ENCODE data around the gene ZSCAN16.

The ZSCAN16 gene

GRCh38 chr6:28134015-28134414, 9.6 kb downstream of the ZSCAN16 start:
- no peaks in the 10 kb centered on the region for H3K9me3 ChIP-seq (ENCODE audit: control insufficient read depth, insufficient read depth, low read length)
- no peak overlapping the region for H3K4me3 ChIP-seq (ENCODE audit: low read depth, low read length)
- H3K9ac ChIP-seq (ENCODE audit: low read depth, low read length) = no peak overlapping the region
- no peaks in the 10 kb centered on the region for H3K27me3 ChIP-seq (ENCODE audit: control insufficient read depth, insufficient read depth, low read length)
- no peak overlapping the region for H3K27ac ChIP-seq (ENCODE audit: low read depth, low read length)
- peaks cover 9% of the 10 kb centered on the region; the same call in 1 of the 2 replicates for H3K4me1 ChIP-seq (ENCODE audit: control insufficient read depth, insufficient read depth, low read length)
- H3K36me3 ChIP-seq (ENCODE audit: control insufficient read depth, insufficient read depth, low read length) = peaks cover 22% of the 10 kb centered on the region

- Histone ChIP-seq H3K36me3 (ENCODE audit: control insufficient read depth, insufficient read depth, low read length) (peaks cover 15% of the 10 kb centered on the region), H3K27me3 (ENCODE audit: control insufficient read depth, insufficient read depth, low read length) (no peaks in the 10 kb centered on the region), H3K4me1 (ENCODE audit: control insufficient read depth, insufficient read depth, low read length) (peaks cover 9% of the 10 kb centered on the region; the same call in 1 of the 2 replicates), H3K4me3 (ENCODE audit: low read depth, low read length) (no peak overlapping the region), H3K9ac (ENCODE audit: low read depth, low read length) (no peak overlapping the region), H3K27ac (ENCODE audit: low read depth, low read length) (no peak overlapping the region), H3K9me3 (ENCODE audit: control insufficient read depth, insufficient read depth, low read length) (no peaks in the 10 kb centered on the region)
Measured at GRCh38 chr6:28134716-28135115, 10.3 kb downstream of the ZSCAN16 start.

DNA sequence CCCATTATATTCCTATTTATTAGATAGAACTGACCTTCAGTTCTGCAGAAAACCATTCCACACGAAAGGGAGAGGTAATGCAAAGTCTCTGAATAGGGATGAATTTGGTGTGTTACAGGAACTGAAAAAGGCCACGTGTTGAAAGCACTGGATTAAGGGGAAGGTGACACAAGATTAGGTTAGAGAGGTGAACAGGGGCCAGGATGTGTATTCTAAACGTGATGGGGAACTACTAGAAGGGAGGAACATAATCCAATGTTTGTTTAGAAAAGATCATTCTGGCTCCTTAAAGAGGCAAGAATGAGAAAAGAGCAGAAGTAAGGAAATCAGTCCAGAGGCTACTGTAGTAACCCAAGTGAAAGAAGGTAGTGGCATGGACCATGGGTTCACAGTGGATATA, 11.0 kb downstream of the ZSCAN16 start:
- no peaks in the 10 kb centered on the region for H3K27me3 ChIP-seq (ENCODE audit: control insufficient read depth, insufficient read depth, low read length)
- H3K27ac ChIP-seq (ENCODE audit: low read depth, low read length) = no peak overlapping the region
- no peak overlapping the region for H3K9ac ChIP-seq (ENCODE audit: low read depth, low read length)
- H3K9me3 ChIP-seq (ENCODE audit: control insufficient read depth, insufficient read depth, low read length) = no peaks in the 10 kb centered on the region
- H3K4me1 ChIP-seq (ENCODE audit: control insufficient read depth, insufficient read depth, low read length) = peaks cover 9% of the 10 kb centered on the region; the same call in 1 of the 2 replicates
- H3K36me3 ChIP-seq (ENCODE audit: control insufficient read depth, insufficient read depth, low read length) = peaks cover 9% of the 10 kb centered on the region
- H3K4me3 ChIP-seq (ENCODE audit: low read depth, low read length) = peak overlapping the region; percentile 94

DNA sequence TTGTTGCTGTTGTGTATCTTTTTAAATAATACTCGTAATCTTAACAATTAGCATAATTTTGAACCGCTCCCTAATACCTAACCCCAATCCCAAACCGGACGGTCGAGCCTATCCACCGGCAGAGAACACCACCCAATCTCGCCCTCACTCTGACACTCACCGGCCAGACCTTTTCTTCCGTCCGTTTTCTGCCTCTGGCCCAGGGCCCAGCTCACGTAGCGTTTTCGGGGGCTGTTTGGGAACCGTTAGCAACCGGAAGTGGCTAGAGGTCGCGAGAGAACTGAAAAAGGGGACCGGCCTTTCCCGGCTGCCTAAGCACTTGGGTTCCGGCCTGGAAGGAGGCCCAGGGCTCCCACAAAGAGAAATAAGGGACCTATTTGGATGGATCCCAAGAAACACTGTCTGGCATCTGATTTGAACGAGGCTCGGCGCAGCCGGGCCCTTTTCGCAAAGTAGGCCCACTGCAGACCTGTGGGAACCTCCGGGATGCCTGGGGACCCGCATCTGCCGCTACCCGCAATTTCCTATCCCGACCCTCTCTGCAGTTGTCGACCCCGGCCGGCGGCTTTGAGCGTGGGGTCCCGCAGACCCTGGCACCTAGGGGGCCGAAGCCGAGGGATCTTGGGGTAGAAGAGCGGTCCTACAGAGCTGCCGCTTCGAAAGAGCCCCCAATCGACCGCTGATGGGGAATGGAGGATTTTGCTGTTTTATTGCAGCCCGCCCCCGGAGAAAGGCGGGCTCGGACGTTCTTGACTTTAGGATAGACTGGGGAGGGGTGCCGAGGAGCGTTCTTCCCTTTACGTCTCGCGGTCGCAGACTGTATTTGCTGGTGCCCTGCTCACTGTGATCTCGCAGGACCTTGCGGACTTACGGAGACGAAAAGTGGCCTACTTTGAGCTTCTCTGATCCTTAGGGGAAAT, 12.4 kb downstream of the ZSCAN16 start:
- Histone ChIP-seq H3K4me3 (ENCODE audit: low read depth, low read length) (peak overlapping the region; percentile 94), H3K27me3 (ENCODE audit: control insufficient read depth, insufficient read depth, low read length) (0 out of 2 replicates have a peak, but pooled peaks cover 3% of the 10 kb centered on the region), H3K4me1 (ENCODE audit: control insufficient read depth, insufficient read depth, low read length) (peaks cover 9% of the 10 kb centered on the region; the same call in 1 of the 2 replicates), H3K9ac (ENCODE audit: low read depth, low read length) (peak overlapping the region; percentile 73), H3K9me3 (ENCODE audit: control insufficient read depth, insufficient read depth, low read length) (no peaks in the 10 kb centered on the region), H3K27ac (ENCODE audit: low read depth, low read length) (peak overlapping the region; percentile 94), H3K36me3 (ENCODE audit: control insufficient read depth, insufficient read depth, low read length) (peaks cover 4% of the 10 kb centered on the region; the same call in 1 of the 2 replicates)

GRCh38 chr6:28137505-28137981, 13.1 kb downstream of the ZSCAN16 start:
- peak overlapping the region; percentile 94 for H3K27ac ChIP-seq (ENCODE audit: low read depth, low read length)
- H3K4me1 ChIP-seq (ENCODE audit: control insufficient read depth, insufficient read depth, low read length) = peaks cover 9% of the 10 kb centered on the region
- peak overlapping the region; percentile 73 for H3K9ac ChIP-seq (ENCODE audit: low read depth, low read length)

GRCh38 chr6:28139860-28140543, 15.6 kb downstream of the ZSCAN16 start:
- no peak overlapping the region for H3K27ac ChIP-seq (ENCODE audit: low read depth, low read length)
- no peak overlapping the region for H3K4me3 ChIP-seq (ENCODE audit: low read depth, low read length)
- H3K27me3 ChIP-seq (ENCODE audit: control insufficient read depth, insufficient read depth, low read length) = 0 out of 2 replicates have a peak, but pooled peaks cover 3% of the 10 kb centered on the region
- no peaks in the 10 kb centered on the region for H3K9me3 ChIP-seq (ENCODE audit: control insufficient read depth, insufficient read depth, low read length)
- H3K4me1 ChIP-seq (ENCODE audit: control insufficient read depth, insufficient read depth, low read length) = peaks cover 17% of the 10 kb centered on the region
- no peak overlapping the region for H3K9ac ChIP-seq (ENCODE audit: low read depth, low read length)
- peaks cover 9% of the 10 kb centered on the region for H3K36me3 ChIP-seq (ENCODE audit: control insufficient read depth, insufficient read depth, low read length)

More at GRCh38 chr6:28137505-28137981, 13.1 kb downstream of the ZSCAN16 start:
- Histone ChIP-seq H3K27me3 (ENCODE audit: control insufficient read depth, insufficient read depth, low read length) (0 out of 2 replicates have a peak, but pooled peaks cover 3% of the 10 kb centered on the region), H3K9me3 (ENCODE audit: control insufficient read depth, insufficient read depth, low read length) (no peaks in the 10 kb centered on the region), H3K36me3 (ENCODE audit: control insufficient read depth, insufficient read depth, low read length) (peaks cover 2% of the 10 kb centered on the region; the same call in 1 of the 2 replicates), H3K4me3 (ENCODE audit: low read depth, low read length) (peak overlapping the region; percentile 94)

- 0 out of 2 replicates have a peak, but pooled peaks cover 3% of the 10 kb centered on the region for H3K27me3 ChIP-seq (ENCODE audit: control insufficient read depth, insufficient read depth, low read length)
- no peaks in the 10 kb centered on the region for H3K9me3 ChIP-seq (ENCODE audit: control insufficient read depth, insufficient read depth, low read length)
- peaks cover 15% of the 10 kb centered on the region for H3K36me3 ChIP-seq (ENCODE audit: control insufficient read depth, insufficient read depth, low read length)
- peaks cover 12% of the 10 kb centered on the region for H3K4me1 ChIP-seq (ENCODE audit: control insufficient read depth, insufficient read depth, low read length)
- H3K4me3 ChIP-seq (ENCODE audit: low read depth, low read length) = no peak overlapping the region
- H3K27ac ChIP-seq (ENCODE audit: low read depth, low read length) = no peak overlapping the region
- H3K9ac ChIP-seq (ENCODE audit: low read depth, low read length) = no peak overlapping the region
Measured at GRCh38 chr6:28140616-28141015, 16.2 kb downstream of the ZSCAN16 start.

DNA sequence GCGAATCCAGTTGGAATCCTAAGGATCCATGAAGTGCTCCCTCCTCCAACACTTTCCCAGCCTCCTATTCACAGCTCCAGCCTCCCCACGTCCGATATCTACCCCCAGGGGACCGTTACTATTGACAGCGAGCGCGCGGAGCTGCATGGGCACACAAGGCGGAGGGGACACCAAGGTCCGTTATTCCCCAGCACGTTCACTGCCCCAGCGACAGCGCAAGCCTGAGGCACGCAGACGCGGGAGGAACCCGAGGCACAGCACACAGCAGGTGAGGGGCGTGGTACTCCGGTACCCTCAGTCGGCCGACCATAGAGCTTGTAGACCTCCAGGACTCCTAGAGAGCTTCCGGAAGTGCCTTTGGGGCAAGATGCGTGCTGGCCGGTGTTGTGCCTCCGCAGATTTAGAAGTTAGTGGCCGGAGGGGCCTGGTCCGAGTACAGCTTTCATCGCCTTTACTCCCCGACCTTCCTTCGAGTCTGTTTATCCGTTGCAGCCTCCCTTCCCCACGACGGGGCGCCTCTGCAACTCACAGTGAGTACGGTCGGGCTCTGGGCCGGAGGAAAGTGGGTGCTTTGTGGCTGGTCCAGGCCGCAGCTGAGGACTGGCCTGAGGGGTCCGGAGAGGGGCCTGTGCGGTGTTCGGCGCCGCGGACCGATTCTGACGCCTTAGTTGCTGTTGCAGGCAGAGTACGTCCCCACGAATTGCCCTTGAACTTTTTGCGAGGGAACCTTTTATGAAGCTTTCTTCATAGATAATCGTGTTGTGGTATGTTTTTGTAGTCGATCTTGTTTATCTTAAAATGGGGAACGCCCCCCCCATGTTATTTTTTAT, 17.3 kb downstream of the ZSCAN16 start, which contains the start of gene ZKSCAN8:
Gene ZKSCAN8 (plus strand): TSS at position 384 of the 830 bp plus-strand sequence. CDS start 6,525 bp downstream, outside the sequence.
- H3K9ac ChIP-seq (ENCODE audit: low read depth, low read length) = peak within 1 kb of the TSS; percentile 88

GRCh38 chr6:28142446-28142845, 18.0 kb downstream of the ZSCAN16 start:
- Histone ChIP-seq H3K4me3 (ENCODE audit: low read depth, low read length) (peak overlapping the region; percentile 95), H3K27ac (ENCODE audit: low read depth, low read length) (peak overlapping the region; percentile 88), H3K27me3 (ENCODE audit: control insufficient read depth, insufficient read depth, low read length) (0 out of 2 replicates have a peak, but pooled peaks cover 3% of the 10 kb centered on the region), H3K36me3 (ENCODE audit: control insufficient read depth, insufficient read depth, low read length) (peaks cover 32% of the 10 kb centered on the region), H3K9me3 (ENCODE audit: control insufficient read depth, insufficient read depth, low read length) (no peaks in the 10 kb centered on the region), H3K4me1 (ENCODE audit: control insufficient read depth, insufficient read depth, low read length) (peaks cover 11% of the 10 kb centered on the region), H3K9ac (ENCODE audit: low read depth, low read length) (peak overlapping the region; percentile 88)

More for the DNA sequence above, 17.3 kb downstream of the ZSCAN16 start, which contains the start of gene ZKSCAN8:
- H3K27me3 ChIP-seq (ENCODE audit: control insufficient read depth, insufficient read depth, low read length) = 0 out of 2 replicates have a peak, but pooled peaks cover 3% of the 10 kb centered on the region
- H3K27ac ChIP-seq (ENCODE audit: low read depth, low read length) = peak within 1 kb of the TSS; percentile 88
- peaks cover 11% of the 10 kb centered on the region for H3K4me1 ChIP-seq (ENCODE audit: control insufficient read depth, insufficient read depth, low read length)
- peaks cover 25% of the 10 kb centered on the region for H3K36me3 ChIP-seq (ENCODE audit: control insufficient read depth, insufficient read depth, low read length)
- H3K9me3 ChIP-seq (ENCODE audit: control insufficient read depth, insufficient read depth, low read length) = no peaks in the 10 kb centered on the region
- H3K4me3 ChIP-seq (ENCODE audit: low read depth, low read length) = peak within 1 kb of the TSS; percentile 95

DNA sequence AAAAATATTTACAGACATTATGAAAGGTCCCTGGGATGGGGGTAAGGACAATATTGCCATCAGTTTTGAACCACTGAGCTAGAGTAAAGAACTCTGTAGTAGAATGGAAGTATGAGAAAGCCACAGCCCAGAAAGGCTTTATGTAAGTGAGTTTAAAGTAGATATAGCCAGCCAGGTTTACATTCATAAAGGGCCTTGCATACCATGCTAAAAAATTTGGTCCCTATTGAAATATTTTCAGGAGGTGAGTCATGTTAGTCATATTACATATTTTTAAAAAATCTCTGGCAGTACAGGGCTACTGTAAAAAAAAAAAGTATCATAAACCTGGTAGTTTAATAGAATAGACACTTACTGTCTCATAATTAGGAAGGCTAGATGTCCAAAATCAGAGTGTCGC, 20.8 kb downstream of the ZSCAN16 start:
- H3K9ac ChIP-seq (ENCODE audit: low read depth, low read length) = no peak overlapping the region
- H3K36me3 ChIP-seq (ENCODE audit: control insufficient read depth, insufficient read depth, low read length) = peaks cover 60% of the 10 kb centered on the region
- H3K27me3 ChIP-seq (ENCODE audit: control insufficient read depth, insufficient read depth, low read length) = 0 out of 2 replicates have a peak, but pooled peaks cover 3% of the 10 kb centered on the region
- no peak overlapping the region for H3K4me3 ChIP-seq (ENCODE audit: low read depth, low read length)
- no peak overlapping the region for H3K27ac ChIP-seq (ENCODE audit: low read depth, low read length)
- H3K9me3 ChIP-seq (ENCODE audit: control insufficient read depth, insufficient read depth, low read length) = no peaks in the 10 kb centered on the region
- peaks cover 8% of the 10 kb centered on the region for H3K4me1 ChIP-seq (ENCODE audit: control insufficient read depth, insufficient read depth, low read length)

Data from HUES48 (cell line).